Measurements from ENCODE around the gene PLEKHG3.

PLEKHG3 gene

GRCh38 chr14:64738281-64738804 lies 34.1 kb downstream of the PLEKHG3 start:
- no peak overlapping the region for H3K4me3 ChIP-seq (ENCODE audit: low read depth, low read length)
- TF ChIP-seq CTCF (IDR thresholded peaks at IDR 0.05; ENCODE audit: control insufficient read depth, extremely low read depth, insufficient read depth), result no peak

GRCh38 chr14:64741200-64741599 lies 37.0 kb downstream of the PLEKHG3 start:
- no peak overlapping the region for H3K4me3 ChIP-seq (ENCODE audit: low read depth, low read length)
- no peak for DNase-seq (ENCODE audit: low read depth)
- no peak for TF ChIP-seq CTCF (IDR thresholded peaks at IDR 0.05; ENCODE audit: control insufficient read depth, extremely low read depth, insufficient read depth)

More at GRCh38 chr14:64738281-64738804, 34.1 kb downstream of the PLEKHG3 start:
- no peak for DNase-seq (ENCODE audit: low read depth)

GRCh38 chr14:64741961-64742360 lies 37.7 kb downstream of the PLEKHG3 start:
- no peak overlapping the region for H3K4me3 ChIP-seq (ENCODE audit: low read depth, low read length)
- no peak for DNase-seq (ENCODE audit: low read depth)
- no peak for TF ChIP-seq CTCF (IDR thresholded peaks at IDR 0.05; ENCODE audit: control insufficient read depth, extremely low read depth, insufficient read depth)

DNA sequence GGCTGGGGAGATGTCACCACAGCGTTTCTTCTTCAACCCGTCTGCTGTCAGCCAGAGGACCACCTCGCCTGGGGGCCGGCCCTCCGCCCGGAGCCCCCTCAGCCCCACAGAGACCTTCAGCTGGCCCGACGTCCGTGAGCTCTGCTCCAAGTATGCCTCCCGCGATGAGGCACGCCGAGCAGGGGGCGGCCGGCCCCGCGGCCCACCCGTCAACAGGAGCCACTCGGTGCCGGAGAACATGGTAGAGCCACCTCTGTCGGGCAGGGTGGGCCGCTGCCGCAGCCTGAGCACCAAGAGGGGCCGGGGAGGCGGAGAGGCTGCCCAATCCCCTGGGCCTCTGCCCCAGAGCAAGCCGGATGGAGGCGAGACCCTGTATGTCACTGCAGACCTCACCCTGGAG lies 38.8 kb downstream of the PLEKHG3 start:
- no peak overlapping the region for H3K4me3 ChIP-seq (ENCODE audit: low read depth, low read length)
- no peak for DNase-seq (ENCODE audit: low read depth)
- TF ChIP-seq CTCF (IDR thresholded peaks at IDR 0.05; ENCODE audit: control insufficient read depth, extremely low read depth, insufficient read depth), result no peak

GRCh38 chr14:64745511-64746091 lies 41.4 kb downstream of the PLEKHG3 start:
- TF ChIP-seq CTCF (IDR thresholded peaks at IDR 0.05; ENCODE audit: control insufficient read depth, extremely low read depth, insufficient read depth), result no peak

GRCh38 chr14:64746298-64747250 lies 42.4 kb downstream of the PLEKHG3 start:
- DNase-seq (ENCODE audit: low read depth), result no peak
- H3K4me3 ChIP-seq (ENCODE audit: low read depth, low read length), result no peak overlapping the region
- TF ChIP-seq CTCF (IDR thresholded peaks at IDR 0.05; ENCODE audit: control insufficient read depth, extremely low read depth, insufficient read depth), result no peak

More at GRCh38 chr14:64745511-64746091, 41.4 kb downstream of the PLEKHG3 start:
- no peak for DNase-seq (ENCODE audit: low read depth)
- H3K4me3 ChIP-seq (ENCODE audit: low read depth, low read length), result no peak overlapping the region

Measured in LNCaP clone FGC (cell line).